Erythroblast (primary cell): ENCODE measurements around the gene ADAMTS2.

ENCODE experiments used
- GATA1 ChIP-seq: IDR thresholded peaks from 2 replicates; pipeline ENCODE4 v1.6.1; 2011; ENCODE audit warnings: low read depth, mild to moderate bottlenecking, control low read depth, low read length, moderate library complexity
- POLR2A ChIP-seq: IDR thresholded peaks from 2 replicates; pipeline ENCODE4 v1.6.1; 2011; ENCODE audit warnings: mild to moderate bottlenecking, low read length

- TF ChIP-seq POLR2A: no peak
- TF ChIP-seq GATA1: no peak
These were observed 36.4 kb upstream of the ADAMTS2 start for GRCh38 chr5:179381691-179382090.
